Loucy (cell line): ENCODE results near the gene FAM193A.

Source experiments
- H2AFZ ChIP-seq: fragments of 200-600 bp; sonication (generic); 2 replicates; pipeline ENCODE4 v1.6.0; 2016; ENCODE audit warnings: antibody characterized with exemption, mild to moderate bottlenecking, low read length, moderate library complexity
- H3F3A ChIP-seq: fragments of 200-600 bp; 2 replicates; pipeline ENCODE4 v1.6.0; 2016; ENCODE audit warnings: antibody characterized with exemption, low read depth, mild to moderate bottlenecking
- H3K27me3 ChIP-seq: fragments of 200-600 bp; sonication (generic); 2 replicates; pipeline ENCODE4 v1.6.1; 2014; ENCODE audit warnings: low read length, mild to moderate bottlenecking; ENCODE audit not compliant: insufficient read depth, poor library complexity, severe bottlenecking
- H3K36me3 ChIP-seq: fragments of 200-600 bp; sonication (generic); 2 replicates; pipeline ENCODE4 v1.6.1; 2016; ENCODE audit warnings: low read length; ENCODE audit not compliant: insufficient read depth
- H3K4me1 ChIP-seq: fragments of 200-600 bp; sonication (generic); 2 replicates; pipeline ENCODE4 v1.5.1; 2014; ENCODE audit warnings: low read length, mild to moderate bottlenecking; ENCODE audit not compliant: insufficient read depth, poor library complexity, severe bottlenecking
- H3K4me2 ChIP-seq: fragments of 200-600 bp; sonication (generic); 2 replicates; pipeline ENCODE4 v1.6.0; 2014; ENCODE audit warnings: antibody characterized with exemption, low read length, low read depth, mild to moderate bottlenecking; ENCODE audit not compliant: poor library complexity, severe bottlenecking
- H3K4me3 ChIP-seq: fragments of 200-600 bp; sonication (generic); 2 replicates; pipeline ENCODE4 v1.5.1; 2014; ENCODE audit warnings: low read length, mild to moderate bottlenecking, mixed read lengths; ENCODE audit not compliant: poor library complexity, severe bottlenecking
- H3K79me2 ChIP-seq: fragments of 200-600 bp; sonication (generic); 2 replicates; pipeline ENCODE4 v1.6.1; 2014; ENCODE audit warnings: low read length; ENCODE audit not compliant: insufficient read depth
- H3K9ac ChIP-seq: fragments of 200-600 bp; sonication (generic); 2 replicates; pipeline ENCODE4 v1.6.0; 2014; ENCODE audit warnings: mild to moderate bottlenecking, low read depth, low read length, moderate library complexity; ENCODE audit not compliant: poor library complexity, severe bottlenecking
- H3K9me2 ChIP-seq: fragments of 200-600 bp; sonication (generic); replicated peaks from 2 replicates; pipeline ENCODE4 v1.6.1; 2016; ENCODE audit warnings: low read depth, low read length, mixed read lengths
- H3K9me3 ChIP-seq: fragments of 200-600 bp; sonication (generic); 2 replicates; pipeline ENCODE4 v1.6.1; 2014; ENCODE audit warnings: mild to moderate bottlenecking, antibody characterized with exemption, low read length, low read depth; ENCODE audit not compliant: insufficient read depth
- H4K20me1 ChIP-seq: fragments of 200-600 bp; sonication (generic); 2 replicates; pipeline ENCODE4 v1.6.0; 2014; ENCODE audit warnings: antibody characterized with exemption, low read length, mild to moderate bottlenecking; ENCODE audit not compliant: insufficient read depth, poor library complexity, severe bottlenecking
- CTCF ChIP-seq: fragments of 200-600 bp; sonication (generic); conservative IDR thresholded peaks from 2 replicates; pipeline ENCODE4 v1.5.1; 2014; ENCODE audit warnings: mild to moderate bottlenecking, antibody characterized with exemption, low read length
- EZH2phosphoT487 ChIP-seq: fragments of 200-600 bp; IDR thresholded peaks from 2 replicates; pipeline ENCODE4 v1.6.1; 2018; ENCODE audit warnings: antibody characterized with exemption, mild to moderate bottlenecking, moderate library complexity, borderline replicate concordance

The FAM193A gene

GRCh38 chr4:2755821-2756690 is 219.6 kb downstream of the FAM193A start, which contains the start of gene TNIP2:
Gene TNIP2, minus strand, starts transcription at chr4:2756336. Its CDS starts 47 bp downstream, at chr4:2756289.
- peaks cover 14% of the 10 kb centered on the region for H4K20me1 ChIP-seq
- TF ChIP-seq EZH2phosphoT487, result no peak
- no peak for TF ChIP-seq CTCF

GRCh38 chr4:2756691-2757350 is 220.4 kb downstream of the FAM193A start:
- Histone ChIP-seq H3K4me2 (peak overlapping the region; percentile 81), H3K9ac (peak overlapping the region; percentile 34), H3K4me3 (peak overlapping the region; percentile 69), H4K20me1 (peaks cover 14% of the 10 kb centered on the region), H3K36me3 (no peaks in the 10 kb centered on the region), H3K79me2 (peaks cover 34% of the 10 kb centered on the region), H3K4me1 (peaks cover 17% of the 10 kb centered on the region), H3F3A (no peaks in the 10 kb centered on the region), H2AFZ (peak overlapping the region; percentile 77), H3K9me2 (no peaks in the 10 kb centered on the region), H3K27me3 (no peaks in the 10 kb centered on the region), H3K9me3 (no peaks in the 10 kb centered on the region)
- TF ChIP-seq EZH2phosphoT487 (no peak), CTCF (no peak)

More at GRCh38 chr4:2755821-2756690, 219.6 kb downstream of the FAM193A start, which contains the start of gene TNIP2:
- Histone ChIP-seq H3F3A (no peaks in the 10 kb centered on the region), H3K36me3 (no peaks in the 10 kb centered on the region), H3K27me3 (no peaks in the 10 kb centered on the region), H3K79me2 (peaks cover 38% of the 10 kb centered on the region), H3K4me3 (peak within 1 kb of the TSS; percentile 90), H3K4me2 (peak within 1 kb of the TSS; percentile 92), H2AFZ (peak within 1 kb of the TSS; percentile 87), H3K9me2 (no peaks in the 10 kb centered on the region), H3K9me3 (no peaks in the 10 kb centered on the region), H3K4me1 (peaks cover 17% of the 10 kb centered on the region), H3K9ac (peak within 1 kb of the TSS; percentile 90)

GRCh38 chr4:2757426-2757825 is 221.0 kb downstream of the FAM193A start:
- Histone ChIP-seq H3K9ac (no peak overlapping the region), H3K79me2 (peaks cover 28% of the 10 kb centered on the region), H3F3A (no peaks in the 10 kb centered on the region), H3K4me2 (no peak overlapping the region), H3K36me3 (no peaks in the 10 kb centered on the region), H3K4me1 (peaks cover 15% of the 10 kb centered on the region), H3K4me3 (no peak overlapping the region), H2AFZ (no peak overlapping the region), H3K27me3 (no peaks in the 10 kb centered on the region), H3K9me3 (no peaks in the 10 kb centered on the region), H4K20me1 (peaks cover 14% of the 10 kb centered on the region), H3K9me2 (no peaks in the 10 kb centered on the region)
- TF ChIP-seq EZH2phosphoT487 (no peak), CTCF (no peak)
